CD14-positive monocyte (primary cell): ENCODE data around the gene GJA3. TPM values are rescaled to one million over a fixed set of nuclear protein-coding genes. Genes with fewer than 3 reads are reported as not detected.
A peak's percentile ranks its signal among the peaks of the same experiment; 100 is the strongest.

ENCODE experiments used
- DNase-seq, 3 donors: peaks; one replicate each; pipeline ENCODE4 v3.0.0-alpha.2; 2011 to 2022
- H2AFZ ChIP-seq: 2 replicates; pipeline ENCODE4 v1.6.0; 2012; ENCODE audit warnings: mild to moderate bottlenecking, low read depth, low read length, inconsistent platforms; ENCODE audit not compliant: insufficient read depth, poor library complexity, severe bottlenecking
- H3K27ac ChIP-seq, 2 donors: 1 replicate in 1 of 2; 2 replicates in 1 of 2; pipeline ENCODE4 v1.5.1; 2012 to 2013; ENCODE audit warnings: low read length in 2 of 2, control low read depth in 1 of 2, inconsistent platforms in 1 of 2, low read depth in 1 of 2, mild to moderate bottlenecking in 1 of 2
- H3K27me3 ChIP-seq, 2 donors: one replicate each; pipeline versions ENCODE4 v1.6.0 to v1.6.1; 2011 to 2013; ENCODE audit warnings: low read length in 2 of 2; ENCODE audit not compliant: control insufficient read depth in 2 of 2, insufficient read depth in 2 of 2
- H3K36me3 ChIP-seq, 2 donors: replicated peaks in 1 of 2; 1 replicate in 1 of 2; 2 replicates in 1 of 2; pipeline versions ENCODE4 v1.5.1 to v1.6.1; 2012 to 2013; ENCODE audit warnings: low read length in 2 of 2, control low read depth in 1 of 2, inconsistent platforms in 1 of 2, mild to moderate bottlenecking in 1 of 2; ENCODE audit not compliant: insufficient read depth in 2 of 2, control insufficient read depth in 1 of 2
- H3K4me1 ChIP-seq, 2 donors: 1 replicate in 1 of 2; 2 replicates in 1 of 2; pipeline versions ENCODE4 v1.5.1 to v1.6.1; 2012 to 2013; ENCODE audit warnings: low read length in 2 of 2, control low read depth in 1 of 2, inconsistent platforms in 1 of 2, mild to moderate bottlenecking in 1 of 2, moderate library complexity in 1 of 2; ENCODE audit not compliant: insufficient read depth in 2 of 2, control insufficient read depth in 1 of 2
- H3K4me2 ChIP-seq: replicated peaks from 2 replicates; pipeline ENCODE3; 2012; ENCODE audit warnings: low read length, moderate library complexity, mild to moderate bottlenecking; ENCODE audit not compliant: poor library complexity, severe bottlenecking; ENCODE audit errors: extremely low read depth
- H3K4me3 ChIP-seq, 3 experiments: fragments of 200-600 bp in 1 of 3; sonication (generic) in 1 of 3; replicated peaks in 1 of 3; 1 replicate in 2 of 3; 2 replicates in 1 of 3; pipeline ENCODE4 v1.5.1; 2011 to 2013; ENCODE audit warnings: low read length in 3 of 3, mild to moderate bottlenecking in 3 of 3, control low read depth in 2 of 3, low read depth in 2 of 3, inconsistent platforms in 1 of 3, moderate library complexity in 1 of 3
- H3K79me2 ChIP-seq: 2 replicates; pipeline ENCODE4 v1.6.0; 2012; ENCODE audit warnings: mild to moderate bottlenecking, control low read depth, inconsistent platforms, low read length, moderate library complexity; ENCODE audit not compliant: insufficient read depth
- H3K9ac ChIP-seq: 2 replicates; pipeline ENCODE4 v1.6.0; 2017; ENCODE audit warnings: low read length, mild to moderate bottlenecking; ENCODE audit not compliant: insufficient read depth, poor library complexity, severe bottlenecking
- H3K9me3 ChIP-seq, 2 donors: replicated peaks in 1 of 2; 1 replicate in 1 of 2; 2 replicates in 1 of 2; pipeline versions ENCODE4 v1.5.1 to v1.6.1; 2012 to 2013; ENCODE audit warnings: low read length in 2 of 2, control low read depth in 1 of 2; ENCODE audit not compliant: control insufficient read depth in 1 of 2, insufficient read depth in 1 of 2
- H4K20me1 ChIP-seq: 2 replicates; pipeline ENCODE4 v1.6.0; 2012; ENCODE audit warnings: mild to moderate bottlenecking, low read length, control low read depth, moderate library complexity; ENCODE audit not compliant: insufficient read depth
- H3K27ac Mint-ChIP-seq, 7 donors: one replicate each; pipeline ENCODE4 v1.8.0; 2020; ENCODE audit warnings: mild to moderate bottlenecking in 7 of 7, mixed read lengths in 7 of 7, moderate library complexity in 6 of 7, inconsistent platforms in 2 of 7
- H3K27me3 Mint-ChIP-seq, 3 donors: one replicate each; pipeline ENCODE4 v1.8.0; 2021 to 2022; ENCODE audit warnings: low read depth in 3 of 3, mild to moderate bottlenecking in 3 of 3, mixed read lengths in 3 of 3, moderate library complexity in 3 of 3, inconsistent platforms in 1 of 3
- H3K36me3 Mint-ChIP-seq, 2 donors: one replicate each; pipeline ENCODE4 v1.8.0; 2020; ENCODE audit warnings: mixed read lengths in 2 of 2, inconsistent platforms in 1 of 2, mild to moderate bottlenecking in 1 of 2
- H3K4me1 Mint-ChIP-seq: one replicate; pipeline ENCODE4 v1.8.0; 2020; ENCODE audit warnings: mild to moderate bottlenecking, mixed read lengths
- H3K4me3 Mint-ChIP-seq, 2 donors: one replicate each; pipeline ENCODE4 v1.8.0; 2020; ENCODE audit warnings: mild to moderate bottlenecking in 2 of 2, mixed read lengths in 2 of 2, moderate library complexity in 1 of 2
- H3K9me3 Mint-ChIP-seq, 7 donors: one replicate each; pipeline ENCODE4 v1.8.0; 2020 to 2022; ENCODE audit warnings: mixed read lengths in 7 of 7, mild to moderate bottlenecking in 6 of 7, moderate library complexity in 6 of 7, inconsistent platforms in 2 of 7
- WGBS: methylation state at CpG from one replicate; pipeline ENCODE4 v1.1.5; 2013; ENCODE audit warnings: missing lambda C conversion rate; ENCODE audit not compliant: insufficient coverage; 5-methylcytosine and 5-hydroxymethylcytosine counted together
- intact Hi-C, 2 donors: fragments of 100-400 bp; cut with micrococcal nuclease; formaldehyde crosslinking; loops; one replicate each; pipeline versions ENCODE4 v1.15.0 to v1.15.1; 2023
- polyA plus RNA-seq, 3 donors: library from polyadenylated mRNA; depleted of rRNA in 1 of 3; unstranded in 2 of 3; stranded (reverse) in 1 of 3; fragments of 300-500 nt in 2 of 3; fragments of >200 nt in 1 of 3; fragmentation: Illumina TruSeq in 2 of 3; gene quantifications; 1 replicate in 2 of 3; 2 replicates in 1 of 3; pipeline ENCODE4 v1.2.3, GENCODE V29; 2012 to 2021
- TF ChIP-seq, protein P1 (sequence below): fragments of 200-600 bp; IDR thresholded peaks from one replicate; pipeline ENCODE4 v1.8.0; 2022; ENCODE audit warnings: antibody characterized with exemption, mild to moderate bottlenecking

GJA3 gene
- polyA plus RNA-seq, 3 donors = not detected

DNA sequence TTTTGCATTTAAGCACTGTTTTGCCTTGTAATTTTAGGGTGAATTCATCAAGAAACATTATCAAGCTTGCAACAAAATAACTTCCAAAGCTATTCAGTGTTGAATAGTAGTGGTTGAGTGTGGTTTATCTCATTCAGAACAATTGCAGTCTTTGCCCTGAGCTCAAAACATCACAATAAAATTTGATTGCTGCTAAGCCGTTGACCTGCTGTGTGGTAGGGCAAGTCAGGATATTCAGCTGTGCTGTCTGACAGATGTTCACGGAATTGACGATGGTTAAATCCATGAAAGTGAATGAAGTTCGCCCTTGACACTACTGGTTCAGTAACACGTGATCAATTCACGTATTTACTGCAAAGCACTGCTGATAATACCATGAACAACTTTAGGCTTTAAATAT is 66.9 kb downstream of the GJA3 start:
- 76% methylated on average over 6 of the region's 6 CpGs for WGBS
- no peak overlapping the region for H3K4me2 ChIP-seq
- H3K9ac ChIP-seq = no peak overlapping the region
- no peaks in the 10 kb centered on the region for H3K36me3 ChIP-seq
- intact Hi-C loops = loop anchor here in 1 of 2 donors (5.0 to 10.0 kb wide), 2 partner anchors 33 to 71 kb away; partner anchors contain the start of gene GJA3
- H4K20me1 ChIP-seq = no peaks in the 10 kb centered on the region
- no peaks in the 10 kb centered on the region for H3K9me3 ChIP-seq
- Mint-ChIP-seq H3K4me1 (no peaks in the 10 kb centered on the region), H3K27me3 (peaks cover 12 to 18% (median 13%) of the 10 kb centered on the region in 3 donors), H3K36me3 (no peaks in the 10 kb centered on the region), H3K27ac (no peak overlapping the region), H3K4me3 (no peak overlapping the region), H3K9me3 (peaks cover 0 to 9% (median 2%) of the 10 kb centered on the region in 7 donors)
- no peak overlapping the region for H3K4me3 ChIP-seq
- TF ChIP-seq, protein P1, sequence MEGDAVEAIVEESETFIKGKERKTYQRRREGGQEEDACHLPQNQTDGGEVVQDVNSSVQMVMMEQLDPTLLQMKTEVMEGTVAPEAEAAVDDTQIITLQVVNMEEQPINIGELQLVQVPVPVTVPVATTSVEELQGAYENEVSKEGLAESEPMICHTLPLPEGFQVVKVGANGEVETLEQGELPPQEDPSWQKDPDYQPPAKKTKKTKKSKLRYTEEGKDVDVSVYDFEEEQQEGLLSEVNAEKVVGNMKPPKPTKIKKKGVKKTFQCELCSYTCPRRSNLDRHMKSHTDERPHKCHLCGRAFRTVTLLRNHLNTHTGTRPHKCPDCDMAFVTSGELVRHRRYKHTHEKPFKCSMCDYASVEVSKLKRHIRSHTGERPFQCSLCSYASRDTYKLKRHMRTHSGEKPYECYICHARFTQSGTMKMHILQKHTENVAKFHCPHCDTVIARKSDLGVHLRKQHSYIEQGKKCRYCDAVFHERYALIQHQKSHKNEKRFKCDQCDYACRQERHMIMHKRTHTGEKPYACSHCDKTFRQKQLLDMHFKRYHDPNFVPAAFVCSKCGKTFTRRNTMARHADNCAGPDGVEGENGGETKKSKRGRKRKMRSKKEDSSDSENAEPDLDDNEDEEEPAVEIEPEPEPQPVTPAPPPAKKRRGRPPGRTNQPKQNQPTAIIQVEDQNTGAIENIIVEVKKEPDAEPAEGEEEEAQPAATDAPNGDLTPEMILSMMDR = no peak
- H3K27me3 ChIP-seq = peaks cover 11 to 25% of the 10 kb centered on the region in 2 donors
- no peak overlapping the region for H3K27ac ChIP-seq
- H3K4me1 ChIP-seq = no peaks in the 10 kb centered on the region
- no peak for DNase-seq
- no peaks in the 10 kb centered on the region for H3K79me2 ChIP-seq
- no peak overlapping the region for H2AFZ ChIP-seq

DNA sequence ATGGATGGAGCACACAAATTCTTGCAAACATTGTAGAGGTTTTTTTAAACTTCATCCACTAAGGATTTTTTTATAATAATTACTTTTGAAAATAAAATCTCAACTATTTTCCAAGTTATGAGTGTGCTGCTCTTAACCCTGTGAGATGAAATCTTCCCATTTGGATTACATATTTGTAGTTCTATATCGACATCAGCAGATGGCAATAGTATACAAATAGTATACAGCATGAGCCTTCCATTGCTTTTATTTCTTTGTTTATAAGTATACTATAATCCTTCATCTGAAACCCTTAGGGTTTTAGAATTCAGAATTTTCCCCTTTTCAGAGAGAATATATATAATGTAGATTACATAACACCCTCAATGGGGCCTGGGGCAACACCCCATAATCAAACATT is 70.5 kb downstream of the GJA3 start:
- Histone ChIP-seq H3K4me3 (no peak overlapping the region), H3K9ac (no peak overlapping the region), H4K20me1 (no peaks in the 10 kb centered on the region), H3K79me2 (no peaks in the 10 kb centered on the region), H3K4me1 (no peaks in the 10 kb centered on the region), H3K4me2 (no peak overlapping the region), H2AFZ (no peak overlapping the region), H3K27me3 (peaks cover 6 to 17% of the 10 kb centered on the region in 2 donors), H3K9me3 (no peaks in the 10 kb centered on the region), H3K27ac (no peak overlapping the region), H3K36me3 (peaks cover 17 to 31% of the 10 kb centered on the region in 2 donors)
- WGBS = no CpG with 5 or more reads among the region's 1 CpG
- H3K4me1 Mint-ChIP-seq = no peaks in the 10 kb centered on the region
- no peak overlapping the region for H3K27ac Mint-ChIP-seq
- DNase-seq = no peak
- TF ChIP-seq, protein P1 = peak; percentile 37
- intact Hi-C loops = loop anchor here (2.0 to 10.0 kb wide), 3 partner anchors 37 to 74 kb away; partner anchors contain the start of gene GJA3 (in 1 of the 2)
- H3K36me3 Mint-ChIP-seq = peaks cover 20 to 25% of the 10 kb centered on the region in 2 donors
- peaks cover 6 to 11% (median 9%) of the 10 kb centered on the region in 3 donors for H3K27me3 Mint-ChIP-seq
- no peak overlapping the region for H3K4me3 Mint-ChIP-seq
- H3K9me3 Mint-ChIP-seq = no peaks in the 10 kb centered on the region

Other genes with a start within 250 kb of the GJA3 start
- 10 to 100 TPM in 1 of 3 donors, 1 to 10 TPM in 2; 6.7 to 32.6 (median 8.5) TPM for gene ZMYM2, start 202.3 kb downstream of the GJA3 start, polyA plus RNA-seq
- gene GJB2, start 31.9 kb upstream of the GJA3 start, polyA plus RNA-seq = under 1 TPM in 1 of 3 donors, not detected in 2; 0.41 TPM
- under 1 TPM in 1 of 3 donors, not detected in 2; 0.32 TPM for gene GJB6, start 71.3 kb upstream of the GJA3 start, polyA plus RNA-seq